Measurements from ENCODE around the gene TXNDC5.

DNA sequence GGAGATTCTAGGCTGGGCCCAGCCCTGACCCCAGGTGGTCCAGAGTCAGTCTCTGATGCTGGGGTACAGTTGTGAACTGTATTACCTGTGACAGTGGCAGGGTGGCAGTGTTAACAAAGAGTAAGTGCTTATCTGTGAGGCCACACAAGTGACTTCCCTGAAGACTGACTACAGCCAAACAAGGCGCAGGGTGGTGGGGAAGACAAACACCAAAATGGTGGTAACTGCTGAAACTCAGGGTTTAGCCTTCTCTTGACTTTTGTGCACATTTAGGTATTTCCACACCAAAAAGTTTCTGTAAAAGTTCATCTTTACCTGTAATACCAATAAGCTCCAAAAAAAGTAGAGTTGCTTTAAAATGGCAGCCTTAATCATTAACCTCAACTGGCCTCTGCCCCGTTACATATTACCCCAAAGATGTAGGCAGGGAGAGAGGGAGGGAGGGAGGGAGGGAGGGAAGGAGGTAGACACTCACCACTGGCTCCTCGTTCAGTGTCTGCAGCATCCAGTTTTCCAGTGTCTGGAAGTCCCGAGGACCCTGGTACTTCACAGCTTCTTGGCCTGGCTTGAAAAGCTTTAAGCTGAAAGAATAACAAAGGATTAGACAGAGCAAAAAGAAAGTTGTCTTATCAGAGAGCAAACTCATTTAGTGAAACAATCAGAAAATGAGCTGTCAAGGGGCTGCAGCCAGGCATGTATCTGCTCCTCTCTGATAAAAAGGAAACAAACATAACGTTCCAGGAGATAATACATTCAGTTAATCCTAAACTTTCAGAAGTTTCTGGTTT is 11.3 kb downstream of the TXNDC5 start:
- TF ChIP-seq FOXK2 (IDR thresholded peaks at IDR 0.05) (no peak), SP1 (IDR thresholded peaks at IDR 0.05) (no peak), BHLHE40 (IDR thresholded peaks at IDR 0.05; ENCODE audit: borderline replicate concordance) (no peak), HDGF (IDR thresholded peaks at IDR 0.05; ENCODE audit: borderline replicate concordance) (no peak)
